Tibial artery (tissue), 4 donors: Measurements from ENCODE around the gene TDRD12.
"Not testable (repeated sequence)": the region's sequence is repeated elsewhere in the genome, so short reads cannot be mapped to it uniquely, and the experiment has no call there.

Experiments used
- DNase-seq, 2 donors: peaks; one replicate each; pipeline ENCODE4 v3.0.0-alpha.2; 2019
- H3K27ac ChIP-seq, 2 donors: fragments of 200-600 bp; sonication (generic) in 1 of 2; 1 replicate in 1 of 2; 2 replicates in 1 of 2; pipeline ENCODE4 v1.5.1; 2018 to 2019; ENCODE audit warnings: mild to moderate bottlenecking in 1 of 2
- H3K27me3 ChIP-seq, 2 donors: fragments of 200-600 bp; sonication (generic) in 1 of 2; one replicate each; pipeline versions ENCODE4 v1.5.1 to v1.6.0; 2016 to 2019
- H3K36me3 ChIP-seq, 3 donors: fragments of 200-600 bp; sonication (generic) in 2 of 3; one replicate each; pipeline ENCODE4 v1.5.1; 2016 to 2019; ENCODE audit warnings: mild to moderate bottlenecking in 2 of 3
- H3K4me1 ChIP-seq, 4 donors: fragments of 200-600 bp; sonication (generic) in 2 of 4; 1 replicate in 3 of 4; 2 replicates in 1 of 4; pipeline ENCODE4 v1.5.1; 2016 to 2019
- H3K4me3 ChIP-seq, 2 donors: fragments of 200-600 bp; sonication (generic) in 1 of 2; 1 replicate in 1 of 2; 2 replicates in 1 of 2; pipeline ENCODE4 v1.5.1; 2018 to 2019; ENCODE audit warnings: mild to moderate bottlenecking in 2 of 2
- H3K9me3 ChIP-seq, 3 donors: fragments of 200-600 bp; sonication (generic) in 1 of 3; one replicate each; pipeline ENCODE4 v1.5.1; 2016 to 2019
- CTCF ChIP-seq, 2 experiments: fragments of 200-600 bp in 1 of 2; fragments of 450-650 bp in 1 of 2; IDR thresholded peaks; one replicate each; pipeline ENCODE4 v1.5.1; 2017 to 2019; ENCODE audit warnings: antibody characterized with exemption in 2 of 2, mild to moderate bottlenecking in 1 of 2, moderate library complexity in 1 of 2
- intact Hi-C: fragments of 100-400 bp; cut with DNase I; formaldehyde crosslinking; loops from one replicate; pipeline ENCODE4 v1.15.0; 2023; ENCODE audit warnings: low total_unique reads

Gene TDRD12

GRCh38 chr19:32828139-32828538 lies 108.6 kb downstream of the TDRD12 start:
- TF ChIP-seq CTCF (IDR thresholded peaks at IDR 0.05), result no peak
- intact Hi-C loops, result no loop called here
- H3K27ac ChIP-seq, result no peak overlapping the region
- no peaks in the 10 kb centered on the region for H3K9me3 ChIP-seq
- H3K27me3 ChIP-seq, result no peaks in the 10 kb centered on the region
- DNase-seq, result no peak
- H3K36me3 ChIP-seq, result peaks cover 0 to 21% (median 0%) of the 10 kb centered on the region in 3 donors
- no peaks in the 10 kb centered on the region for H3K4me1 ChIP-seq
- H3K4me3 ChIP-seq, result no peak overlapping the region

- H3K27ac ChIP-seq, result no peak overlapping the region
- H3K4me1 ChIP-seq, result no peaks in the 10 kb centered on the region
- TF ChIP-seq CTCF (IDR thresholded peaks at IDR 0.05), result no peak
- no peaks in the 10 kb centered on the region for H3K9me3 ChIP-seq
- DNase-seq, result no peak
- no peaks in the 10 kb centered on the region for H3K27me3 ChIP-seq
- intact Hi-C loops, result no loop called here
- H3K4me3 ChIP-seq, result no peak overlapping the region
- H3K36me3 ChIP-seq, result peaks cover 0 to 21% (median 0%) of the 10 kb centered on the region in 3 donors
Measured at GRCh38 chr19:32828643-32829344, 109.2 kb downstream of the TDRD12 start.

- peaks cover 0 to 21% (median 0%) of the 10 kb centered on the region in 3 donors for H3K36me3 ChIP-seq
- no peaks in the 10 kb centered on the region for H3K9me3 ChIP-seq
- H3K4me1 ChIP-seq, result no peaks in the 10 kb centered on the region
- no peak for TF ChIP-seq CTCF (IDR thresholded peaks at IDR 0.05)
- intact Hi-C loops, result no loop called here
- no peak overlapping the region for H3K27ac ChIP-seq
- H3K27me3 ChIP-seq, result no peaks in the 10 kb centered on the region
- H3K4me3 ChIP-seq, result no peak overlapping the region
- DNase-seq, result no peak
Measured at GRCh38 chr19:32829345-32829896, 109.9 kb downstream of the TDRD12 start.

GRCh38 chr19:32830231-32831014 lies 110.9 kb downstream of the TDRD12 start:
- Histone ChIP-seq H3K9me3 (no peaks in the 10 kb centered on the region), H3K36me3 (peaks cover 0 to 21% (median 0%) of the 10 kb centered on the region in 3 donors), H3K27me3 (no peaks in the 10 kb centered on the region), H3K27ac (no peak overlapping the region), H3K4me3 (no peak overlapping the region), H3K4me1 (no peaks in the 10 kb centered on the region)
- intact Hi-C loops, result no loop called here
- no peak for DNase-seq
- no peak for TF ChIP-seq CTCF (IDR thresholded peaks at IDR 0.05)

- H3K4me3 ChIP-seq, result no peak overlapping the region
- no peak for DNase-seq
- no peaks in the 10 kb centered on the region for H3K4me1 ChIP-seq
- no peak for TF ChIP-seq CTCF (IDR thresholded peaks at IDR 0.05)
- peaks cover 0 to 21% (median 0%) of the 10 kb centered on the region in 3 donors for H3K36me3 ChIP-seq
- H3K27ac ChIP-seq, result no peak overlapping the region
- no peaks in the 10 kb centered on the region for H3K27me3 ChIP-seq
- intact Hi-C loops, result no loop called here
- no peaks in the 10 kb centered on the region for H3K9me3 ChIP-seq
Measured at GRCh38 chr19:32831611-32832010, 112.0 kb downstream of the TDRD12 start.

- H3K4me1 ChIP-seq, H3K27me3 ChIP-seq, H3K9me3 ChIP-seq, H3K4me3 ChIP-seq, H3K27ac ChIP-seq, intact Hi-C loops, DNase-seq: not testable (repeated sequence)
- H3K36me3 ChIP-seq, result peaks cover 0 to 21% (median 0%) of the 10 kb centered on the region in 3 donors
Measured at GRCh38 chr19:32832094-32832493, 112.5 kb downstream of the TDRD12 start.

- intact Hi-C loops, H3K27ac ChIP-seq, DNase-seq, H3K27me3 ChIP-seq, H3K4me1 ChIP-seq, H3K9me3 ChIP-seq, H3K4me3 ChIP-seq: not testable (repeated sequence)
- H3K36me3 ChIP-seq, result peaks cover 0 to 21% (median 0%) of the 10 kb centered on the region in 3 donors
Measured at GRCh38 chr19:32832825-32833224, 113.3 kb downstream of the TDRD12 start.

GRCh38 chr19:32833388-32833787 lies 113.8 kb downstream of the TDRD12 start:
- DNase-seq, H3K27me3 ChIP-seq, H3K4me1 ChIP-seq, H3K9me3 ChIP-seq, H3K4me3 ChIP-seq, H3K27ac ChIP-seq, intact Hi-C loops: not testable (repeated sequence)
- H3K36me3 ChIP-seq, result peaks cover 0 to 21% (median 0%) of the 10 kb centered on the region in 3 donors
